22Rv1 (cell line): Measurements from ENCODE around the gene SH3RF2.

ENCODE experiments used
- H3K27ac ChIP-seq: fragments of 450-650 bp; 2 replicates; pipeline ENCODE4 v1.5.1; 2017
- ZFX ChIP-seq: fragments of 450-650 bp; IDR thresholded peaks from 2 replicates; pipeline ENCODE4 v1.6.1; 2017; ENCODE audit warnings: antibody characterized with exemption, borderline replicate concordance
- TF ChIP-seq, protein P1 (sequence below): fragments of 450-650 bp; IDR thresholded peaks from 2 replicates; pipeline ENCODE4 v1.5.1; 2017; ENCODE audit warnings: mild to moderate bottlenecking

Gene SH3RF2

DNA sequence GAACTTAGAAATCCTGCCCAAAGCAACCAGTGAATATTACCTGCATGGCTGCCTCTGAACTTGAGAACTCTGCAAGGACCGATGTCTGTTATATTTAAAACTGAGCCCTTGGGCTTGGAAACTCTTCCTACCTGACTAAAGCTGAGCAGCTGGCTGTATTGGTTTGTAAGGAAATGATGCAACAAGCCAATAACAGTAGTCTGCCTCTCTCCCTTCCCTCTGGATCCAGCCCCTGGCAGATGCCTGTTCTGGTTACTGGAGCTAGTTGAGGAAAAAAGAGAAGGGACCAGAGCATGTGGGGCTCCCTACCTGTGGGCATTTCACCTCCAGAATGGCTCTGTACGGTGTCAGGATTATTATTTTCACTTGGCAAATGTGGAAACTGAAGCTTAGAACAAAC, 34.7 kb downstream of the SH3RF2 start:
- TF ChIP-seq ZFX, result no peak
- TF ChIP-seq, protein P1, sequence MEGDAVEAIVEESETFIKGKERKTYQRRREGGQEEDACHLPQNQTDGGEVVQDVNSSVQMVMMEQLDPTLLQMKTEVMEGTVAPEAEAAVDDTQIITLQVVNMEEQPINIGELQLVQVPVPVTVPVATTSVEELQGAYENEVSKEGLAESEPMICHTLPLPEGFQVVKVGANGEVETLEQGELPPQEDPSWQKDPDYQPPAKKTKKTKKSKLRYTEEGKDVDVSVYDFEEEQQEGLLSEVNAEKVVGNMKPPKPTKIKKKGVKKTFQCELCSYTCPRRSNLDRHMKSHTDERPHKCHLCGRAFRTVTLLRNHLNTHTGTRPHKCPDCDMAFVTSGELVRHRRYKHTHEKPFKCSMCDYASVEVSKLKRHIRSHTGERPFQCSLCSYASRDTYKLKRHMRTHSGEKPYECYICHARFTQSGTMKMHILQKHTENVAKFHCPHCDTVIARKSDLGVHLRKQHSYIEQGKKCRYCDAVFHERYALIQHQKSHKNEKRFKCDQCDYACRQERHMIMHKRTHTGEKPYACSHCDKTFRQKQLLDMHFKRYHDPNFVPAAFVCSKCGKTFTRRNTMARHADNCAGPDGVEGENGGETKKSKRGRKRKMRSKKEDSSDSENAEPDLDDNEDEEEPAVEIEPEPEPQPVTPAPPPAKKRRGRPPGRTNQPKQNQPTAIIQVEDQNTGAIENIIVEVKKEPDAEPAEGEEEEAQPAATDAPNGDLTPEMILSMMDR, result no peak
- H3K27ac ChIP-seq, result no peak overlapping the region

DNA sequence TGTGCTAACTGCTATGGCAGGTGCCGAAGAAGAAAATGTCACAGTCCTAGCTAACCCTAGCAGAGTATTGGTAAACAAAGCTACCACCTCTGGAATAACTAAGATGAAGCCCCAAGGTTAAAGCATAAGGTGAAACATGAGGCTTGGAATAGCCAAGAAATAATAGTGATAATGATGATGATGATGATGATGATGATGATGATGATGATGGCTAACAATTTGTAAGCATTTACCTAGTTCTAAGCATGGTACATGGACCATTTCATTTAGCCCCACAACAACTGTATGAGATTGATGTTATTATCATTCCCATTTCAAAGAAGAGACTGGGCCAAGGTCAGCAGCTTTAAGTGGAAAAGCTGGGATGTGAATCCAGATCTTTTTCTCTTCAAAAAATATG, 35.3 kb downstream of the SH3RF2 start:
- TF ChIP-seq, protein P1, result no peak
- no peak for TF ChIP-seq ZFX
- H3K27ac ChIP-seq, result no peak overlapping the region

DNA sequence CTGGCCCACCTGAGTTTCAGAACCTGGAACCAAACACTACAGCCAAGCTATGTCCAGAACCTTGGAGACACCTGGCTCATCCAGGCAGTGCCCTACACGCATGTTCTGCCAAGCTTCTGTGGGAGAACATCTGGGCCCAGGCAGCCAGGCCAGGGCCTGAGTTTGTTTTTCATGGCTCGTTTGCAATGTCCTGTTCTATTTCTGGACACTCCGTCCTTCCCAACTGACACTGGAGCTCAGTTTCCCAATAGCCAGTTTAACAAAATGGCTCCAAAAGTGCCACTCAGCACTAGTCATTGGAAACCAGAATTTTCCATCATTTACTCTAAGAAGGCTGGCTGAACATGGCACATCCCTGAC, 38.6 kb downstream of the SH3RF2 start:
- H3K27ac ChIP-seq, result no peak overlapping the region

DNA sequence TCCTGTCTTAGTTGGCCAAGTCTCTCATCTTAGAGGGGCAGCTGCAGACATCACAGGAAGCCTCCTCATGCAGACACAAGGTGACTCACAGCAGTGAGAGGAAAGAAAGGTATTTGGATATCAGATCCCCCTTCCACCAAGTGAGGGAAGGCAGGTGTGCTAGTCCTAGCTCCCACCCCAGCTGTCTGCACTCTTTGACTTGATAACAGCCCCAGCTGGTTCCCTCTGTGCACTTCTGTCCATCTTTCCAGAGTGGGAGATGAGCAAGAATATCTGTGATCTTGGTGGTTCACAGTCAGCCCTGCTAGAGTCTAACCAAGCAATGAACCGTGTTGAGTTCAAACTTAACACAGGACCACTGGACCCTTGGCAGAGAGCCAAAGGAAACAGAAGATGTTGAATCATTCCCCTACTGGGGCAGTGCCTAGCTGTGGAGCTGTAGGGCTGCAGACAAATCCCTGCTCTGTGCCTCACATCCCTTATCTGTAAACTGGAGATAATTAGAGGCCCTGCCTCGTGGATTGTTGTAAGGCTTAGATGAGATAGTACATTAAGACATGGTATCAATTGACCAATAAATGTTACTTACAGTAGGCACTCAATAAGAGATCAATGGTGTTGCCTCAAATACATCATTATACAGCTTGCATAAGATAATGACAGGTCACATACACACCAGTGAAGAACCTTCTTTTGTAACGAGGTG, 39.1 kb downstream of the SH3RF2 start:
- TF ChIP-seq, protein P1, result no peak
- TF ChIP-seq ZFX, result no peak
- H3K27ac ChIP-seq, result no peak overlapping the region

More for the DNA sequence above, 38.6 kb downstream of the SH3RF2 start:
- TF ChIP-seq ZFX, result no peak
- TF ChIP-seq, protein P1, result no peak

DNA sequence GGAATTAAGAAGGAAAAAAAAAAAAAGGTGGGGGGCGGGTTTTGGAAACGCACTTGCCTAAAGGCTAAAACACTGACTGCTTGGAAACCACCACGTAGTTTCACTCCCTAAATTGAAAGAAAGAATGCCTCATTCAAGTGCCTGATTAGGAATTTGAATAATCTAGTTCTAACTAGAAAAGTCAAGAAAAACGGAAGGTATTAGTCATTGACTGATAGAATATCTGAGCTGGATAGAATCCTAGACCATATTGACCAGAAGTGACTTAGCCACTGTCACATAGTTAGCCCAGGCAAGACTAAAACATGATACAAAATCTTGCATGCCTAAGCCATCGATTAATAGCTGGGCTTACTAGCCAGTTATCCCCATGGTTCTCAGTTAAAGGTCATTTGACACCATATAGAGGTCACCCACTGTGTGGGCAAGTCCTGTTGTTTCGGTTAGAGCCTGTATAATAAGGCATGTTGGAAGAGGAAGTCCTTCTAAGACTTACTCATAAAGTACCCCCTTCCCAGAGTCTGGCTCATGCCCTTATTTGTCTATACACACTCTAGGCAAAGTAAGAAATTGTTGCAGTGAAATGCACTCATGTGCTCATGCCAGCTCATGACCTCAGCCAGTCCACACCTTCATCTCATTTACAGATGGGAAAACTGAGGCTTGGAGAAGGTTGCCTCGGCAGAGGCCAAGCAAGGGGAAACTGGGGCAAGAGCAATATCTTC, 40.2 kb downstream of the SH3RF2 start:
- TF ChIP-seq, protein P1, result no peak
- no peak for TF ChIP-seq ZFX
- no peak overlapping the region for H3K27ac ChIP-seq

DNA sequence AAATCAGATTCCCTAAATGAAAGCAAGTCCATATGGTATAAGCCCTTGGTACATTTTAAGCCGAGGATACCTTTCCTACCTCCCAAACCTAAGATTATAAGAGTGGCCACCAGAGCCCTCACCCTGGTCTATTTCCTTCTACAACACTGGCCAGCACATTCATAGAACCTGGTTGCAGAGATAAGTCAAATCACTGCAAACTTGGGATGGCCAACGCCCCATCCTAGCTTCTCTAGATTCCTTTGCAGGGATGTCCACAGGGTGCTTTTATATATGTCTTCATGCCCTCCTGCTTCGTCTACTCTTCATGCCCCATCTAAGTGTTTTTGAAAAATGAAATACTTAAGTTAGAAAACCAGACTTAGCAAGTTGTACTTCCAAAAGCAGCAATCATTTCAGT, 41.8 kb downstream of the SH3RF2 start:
- TF ChIP-seq, protein P1, result no peak
- TF ChIP-seq ZFX, result no peak
- H3K27ac ChIP-seq, result no peak overlapping the region

DNA sequence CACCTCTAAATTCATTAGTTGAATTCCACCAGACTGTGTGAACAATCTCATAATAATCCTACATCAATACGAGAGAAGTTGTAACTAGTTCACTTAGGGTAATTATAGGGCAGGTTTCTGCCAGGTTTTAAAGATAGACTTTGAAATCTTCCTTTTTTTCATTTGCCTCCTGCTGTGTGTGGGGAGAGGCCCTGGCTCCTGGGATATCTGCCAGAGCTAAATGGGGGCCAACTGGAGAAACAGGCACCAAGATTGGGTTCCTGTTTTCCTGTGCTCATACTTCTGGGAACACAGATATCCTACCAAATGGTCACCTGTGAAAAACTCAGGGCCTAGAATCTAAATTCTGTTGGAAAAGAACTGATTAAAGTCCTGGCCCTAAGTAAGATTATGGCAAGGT, 42.3 kb downstream of the SH3RF2 start:
- H3K27ac ChIP-seq, result no peak overlapping the region
- no peak for TF ChIP-seq ZFX
- TF ChIP-seq, protein P1, result no peak
